HepG2 (cell line): ENCODE data around the gene MGST2. TPM values are rescaled to one million over a fixed set of nuclear protein-coding genes. Genes with fewer than 3 reads are reported as not detected.

Experiments
- ATAC-seq: fragments of 200-7000 bp; cut with Tn5 transposase; 3 replicates; pipeline ENCODE4 v1.9.1; 2020; ENCODE audit warnings: mild to moderate bottlenecking, moderate library complexity
- BruUV-seq: library from RNA; stranded (reverse); fragments of 400-500 nt; replicated peaks from 2 replicates; lab custom pipeline; 2021; lab: Mats Ljungman, UMichigan
- CTCF ChIA-PET: fragments of 300-600 bp; formaldehyde crosslinking; extraction: SDS; loops from one replicate; lab custom pipeline; 2021; ENCODE audit warnings: low total read pairs, inconsistent platforms, low intra/inter-chr PET ratio; lab: Yijun Ruan, JAX
- POLR2A ChIA-PET: fragments of 350-600 bp; sonication (Branson Sonifier 250); formaldehyde crosslinking; loops from one replicate; lab custom pipeline; 2020; ENCODE audit warnings: antibody characterized with exemption, inconsistent platforms; lab: Yijun Ruan, JAX
- DNase-seq: peaks from one replicate; pipeline ENCODE4 v3.0.0-alpha.2; 2015; ENCODE audit warnings: low spot score
- FAIRE-seq: peaks from 3 replicates; lab custom pipeline; 2011; peaks lifted over from hg19 to GRCh38; lab: Jason Lieb, UNC
- H2AFZ ChIP-seq: one replicate; pipeline ENCODE4 v1.6.1; 2011; ENCODE audit warnings: low read length, inconsistent platforms
- H3K27ac ChIP-seq: fragments of 300-600 bp; 3 replicates; pipeline ENCODE4 v1.8.0; 2011; ENCODE audit warnings: mixed run types, mild to moderate bottlenecking, mixed read lengths, low read length, inconsistent platforms; ENCODE audit not compliant: insufficient read depth; ENCODE audit errors: extremely low read length
- H3K27me3 ChIP-seq, 2 experiments: fragments of 200-600 bp in 1 of 2; 2 replicates in 1 of 2; 3 replicates in 1 of 2; pipeline versions ENCODE4 v1.6.0 to v1.8.0; 2011; ENCODE audit warnings: low read length in 2 of 2, mild to moderate bottlenecking in 2 of 2, moderate library complexity in 2 of 2, inconsistent platforms in 1 of 2; ENCODE audit not compliant: insufficient read depth in 2 of 2, control insufficient read depth in 1 of 2
- H3K36me3 ChIP-seq, 2 experiments: fragments of 200-600 bp in 1 of 2; replicated peaks in 1 of 2; 2 replicates in 1 of 2; 3 replicates in 1 of 2; pipeline versions ENCODE4 v1.5.1 to v1.8.0; 2011; ENCODE audit warnings: low read length in 2 of 2, inconsistent platforms in 1 of 2; ENCODE audit not compliant: insufficient read depth in 2 of 2, control insufficient read depth in 1 of 2
- H3K4me1 ChIP-seq: 2 replicates; pipeline ENCODE4 v1.5.1; 2012; ENCODE audit warnings: low read length, inconsistent platforms; ENCODE audit not compliant: insufficient read depth
- H3K4me2 ChIP-seq: 2 replicates; pipeline ENCODE4 v1.6.0; 2011; ENCODE audit warnings: low read depth, low read length, inconsistent platforms
- H3K4me3 ChIP-seq, 3 experiments: fragments of 200-600 bp in 1 of 3; sonication (generic), shearing (Covaris generic) in 1 of 3; replicated peaks in 1 of 3; 2 replicates each; pipeline ENCODE4 v1.5.1; 2011 to 2016; ENCODE audit warnings: low read length in 3 of 3, inconsistent platforms in 2 of 3, low read depth in 2 of 3, mild to moderate bottlenecking in 2 of 3, control low read depth in 1 of 3, mixed read lengths in 1 of 3; ENCODE audit not compliant: insufficient read depth in 1 of 3
- H3K79me2 ChIP-seq: one replicate; pipeline ENCODE4 v1.6.1; 2011; ENCODE audit warnings: low read length, inconsistent platforms; ENCODE audit not compliant: insufficient read depth
- H3K9ac ChIP-seq: 2 replicates; pipeline ENCODE4 v1.6.0; 2011; ENCODE audit warnings: mild to moderate bottlenecking, low read depth, low read length, inconsistent platforms; ENCODE audit not compliant: insufficient read depth
- H3K9me3 ChIP-seq: 2 replicates; pipeline ENCODE4 v1.5.1; 2012; ENCODE audit warnings: mild to moderate bottlenecking, low read length
- H4K20me1 ChIP-seq: 2 replicates; pipeline ENCODE4 v1.6.0; 2011; ENCODE audit warnings: inconsistent platforms, mild to moderate bottlenecking, low read length, moderate library complexity; ENCODE audit not compliant: insufficient read depth
- ADNP ChIP-seq: sonication (generic); formaldehyde crosslinking; IDR thresholded peaks from 2 replicates; pipeline ENCODE4 v1.4.0; 2020; ENCODE audit warnings: missing genetic modification reagents
- BCLAF1 ChIP-seq: fragments of 450-650 bp; IDR thresholded peaks from 2 replicates; pipeline ENCODE4 v1.6.1; 2017; ENCODE audit warnings: mild to moderate bottlenecking
- E2F2 ChIP-seq: sonication (generic); formaldehyde crosslinking; IDR thresholded peaks from 2 replicates; pipeline ENCODE4 v1.4.0; 2020; ENCODE audit warnings: missing genetic modification reagents, borderline replicate concordance
- ERF ChIP-seq: IDR thresholded peaks from 2 replicates; pipeline ENCODE4 v1.6.1; 2018; ENCODE audit warnings: missing biosample characterization, missing genetic modification reagents
- FOXC1 ChIP-seq: sonication (generic); formaldehyde crosslinking; IDR thresholded peaks from 2 replicates; pipeline ENCODE4 v1.8.0; 2022; ENCODE audit warnings: mild to moderate bottlenecking, missing genetic modification reagents, borderline replicate concordance
- FOXM1 ChIP-seq: sonication (generic); formaldehyde crosslinking; IDR thresholded peaks from 2 replicates; pipeline ENCODE4 v1.5.0; 2020; ENCODE audit warnings: missing genetic modification reagents
- GATAD2A ChIP-seq: IDR thresholded peaks from 2 replicates; pipeline ENCODE4 v1.6.1; 2016
- HOXA9 ChIP-seq: sonication (generic); formaldehyde crosslinking; IDR thresholded peaks from 2 replicates; pipeline ENCODE4 v1.8.1; 2022; ENCODE audit warnings: missing genetic modification reagents, mild to moderate bottlenecking, moderate library complexity, borderline replicate concordance
- KDM5B ChIP-seq: sonication (generic); formaldehyde crosslinking; IDR thresholded peaks from 2 replicates; pipeline ENCODE4 v1.4.0; 2020; ENCODE audit warnings: missing genetic modification reagents, mild to moderate bottlenecking, borderline replicate concordance
- KLF6 ChIP-seq: IDR thresholded peaks from 2 replicates; pipeline ENCODE4 v1.8.0; 2016; ENCODE audit warnings: missing biosample characterization, missing genetic modification reagents
- LBX2 ChIP-seq: sonication (generic); formaldehyde crosslinking; IDR thresholded peaks from 2 replicates; pipeline ENCODE4 v1.5.0; 2020; ENCODE audit warnings: missing genetic modification reagents, mild to moderate bottlenecking, borderline replicate concordance
- RXRB ChIP-seq: IDR thresholded peaks from 2 replicates; pipeline ENCODE4 v1.6.1; 2016; ENCODE audit warnings: borderline replicate concordance, missing genetic modification reagents, missing compliant biosample characterization
- SALL2 ChIP-seq: sonication (generic); formaldehyde crosslinking; IDR thresholded peaks from 2 replicates; pipeline ENCODE4 v1.8.1; 2023; ENCODE audit warnings: mild to moderate bottlenecking, missing genetic modification reagents, inconsistent platforms
- SIX4 ChIP-seq: sonication (generic); formaldehyde crosslinking; IDR thresholded peaks from 2 replicates; pipeline ENCODE4 v1.4.0; 2020; ENCODE audit warnings: missing genetic modification reagents
- TRIM24 ChIP-seq: sonication (generic); formaldehyde crosslinking; IDR thresholded peaks from 2 replicates; pipeline ENCODE4 v1.8.0; 2022; ENCODE audit warnings: mild to moderate bottlenecking, missing genetic modification reagents
- ZNF350 ChIP-seq: sonication (generic); formaldehyde crosslinking; IDR thresholded peaks from 2 replicates; pipeline ENCODE4 v1.4.0; 2020; ENCODE audit warnings: mild to moderate bottlenecking, low read depth, missing genetic modification reagents, borderline replicate concordance
- ZNF362 ChIP-seq: sonication (generic); formaldehyde crosslinking; IDR thresholded peaks from 2 replicates; pipeline ENCODE4 v1.4.0; 2020; ENCODE audit warnings: missing genetic modification reagents, mild to moderate bottlenecking, borderline replicate concordance
- ZNF468 ChIP-seq: sonication (generic); formaldehyde crosslinking; IDR thresholded peaks from 2 replicates; pipeline ENCODE4 v1.8.0; 2022; ENCODE audit warnings: mild to moderate bottlenecking, moderate library complexity, missing genetic modification reagents
- ZNF567 ChIP-seq: sonication (generic); formaldehyde crosslinking; IDR thresholded peaks from 2 replicates; pipeline ENCODE4 v1.8.1; 2023; ENCODE audit warnings: mild to moderate bottlenecking, missing genetic modification reagents, borderline replicate concordance
- ZNF652 ChIP-seq: IDR thresholded peaks from 2 replicates; pipeline ENCODE4 v1.6.1; 2016; ENCODE audit warnings: low read depth, borderline replicate concordance
- WGBS: methylation state at CpG from one replicate; pipeline ENCODE4 v1.1.6; 2017; ENCODE audit warnings: low lambda C conversion rate; 5-methylcytosine and 5-hydroxymethylcytosine counted together
- in situ Hi-C: cut with HindIII; loops from 2 replicates; pipeline ENCODE4 v1.10.0; 2017; ENCODE audit warnings: low pct_unique_long_range_greater_than_20kb; ENCODE audit not compliant: extremely low pct_ligation_motif_present
- intact Hi-C: fragments of 100-400 bp; cut with micrococcal nuclease; formaldehyde crosslinking; loops from one replicate; pipeline ENCODE4 v1.10.0; 2022; ENCODE audit not compliant: unreplicated experiment
- polyA plus RNA-seq, 8 experiments: library from polyadenylated mRNA; depleted of rRNA in 3 of 8; stranded (reverse) in 7 of 8; unstranded in 1 of 8; fragments of >200 nt; fragmentation: Illumina TruSeq in 4 of 8; extraction: Trizol in 4 of 8; gene quantifications; 2 replicates each; pipeline versions ENCODE4 v1.2.1 to v1.2.3, GENCODE V29; 2011 to 2016; ENCODE audit warnings: low read depth in 4 of 8, missing spikeins in 1 of 8, mixed read lengths in 1 of 8; ENCODE audit not compliant: insufficient read depth in 1 of 8
- total RNA-seq, 5 experiments: library from RNA; depleted of rRNA; stranded (reverse); fragments of >200 nt; fragmentation: Illumina TruSeq; extraction: Trizol; gene quantifications; 2 replicates each; pipeline ENCODE4 v1.2.3, GENCODE V29; 2016; ENCODE audit warnings: low read depth in 1 of 5

MGST2 gene
- total and polyA plus RNA-seq, 2 of the 13 experiments (the other 11 are each of a cell fraction or from before 2014, with no cell fraction given), result 205 to 416 TPM

GRCh38 chr4:139670775-139671174 lies 5.2 kb downstream of the MGST2 start (continued):
- TF ChIP-seq ZNF362, result peak; percentile 14; the same call in 1 of the 2 replicates
- TF ChIP-seq BCLAF1, result no peak
- peak; percentile 48 for TF ChIP-seq ZNF652 (CRISPR knock-in tag)
- TF ChIP-seq, all 625 proteins: peak for 3

GRCh38 chr4:139672215-139672614 lies 6.6 kb downstream of the MGST2 start:
- DNase-seq, result no peak
- ChIA-PET CTCF (no interaction called here), POLR2A (interaction anchor here (0.8 kb wide), 1 partner anchor 11 kb away, joined by 4 read pairs; no protein-coding TSS in a partner anchor)
- WGBS, result 70% methylated on average over 2 of the region's 2 CpGs
- peaks cover 100% of the 10 kb centered on the region for H3K79me2 ChIP-seq
- H3K27ac ChIP-seq, result peak overlapping the region; percentile 30
- peak overlapping the region; percentile 33; the same call in 1 of the 2 replicates for H3K4me2 ChIP-seq
- BruUV-seq, result no TSS peak
- peaks cover 98% of the 10 kb centered on the region for H3K4me1 ChIP-seq
- no peak overlapping the region for H3K9ac ChIP-seq
- peaks cover 17 to 51% of the 10 kb centered on the region in 2 experiments for H3K36me3 ChIP-seq
- H4K20me1 ChIP-seq, result peaks cover 82% of the 10 kb centered on the region
- in situ Hi-C loops, result no loop called here
- no peak overlapping the region for H2AFZ ChIP-seq
- ATAC-seq, result peak; percentile 22; the same call in 2 of the 3 replicates
- H3K4me3 ChIP-seq, result peak overlapping the region in 1 of 3 experiments; percentile 15; a peak in 2 of 6 replicates
- no peaks in the 10 kb centered on the region for H3K9me3 ChIP-seq
- H3K27me3 ChIP-seq, result no peaks in the 10 kb centered on the region
- intact Hi-C loops, result no loop called here
- FAIRE-seq, result no peak
- no peak for TF ChIP-seq FOXM1 (CRISPR knock-in tag)
- TF ChIP-seq ADNP (CRISPR knock-in tag), result no peak
- no peak for TF ChIP-seq FOXC1
- no peak for TF ChIP-seq ERF (CRISPR knock-in tag)
- TF ChIP-seq KDM5B (CRISPR knock-in tag), result no peak
- no peak for TF ChIP-seq LBX2 (CRISPR knock-in tag)
- no peak for TF ChIP-seq ZNF468 (CRISPR knock-in tag)
- TF ChIP-seq ZNF350 (CRISPR knock-in tag), result no peak
- no peak for TF ChIP-seq KLF6
- no peak for TF ChIP-seq RXRB (CRISPR knock-in tag)
- TF ChIP-seq E2F2 (CRISPR knock-in tag), result no peak
- TF ChIP-seq SIX4 (CRISPR knock-in tag), result no peak
- no peak for TF ChIP-seq HOXA9
- no peak for TF ChIP-seq GATAD2A (CRISPR knock-in tag)
- TF ChIP-seq SALL2 (CRISPR knock-in tag), result no peak
- TF ChIP-seq ZNF567 (CRISPR knock-in tag), result no peak
- no peak for TF ChIP-seq TRIM24 (CRISPR knock-in tag)
